GM18870 (cell line): ENCODE results near the gene GRK2.
A peak's percentile ranks its signal among the peaks of the same experiment; 100 is the strongest.

ENCODE experiments used
- ATAC-seq: cut with Tn5 transposase; IDR thresholded peaks from one replicate; pipeline ENCODE4 v1.9.1; 2021; ENCODE audit warnings: moderate library complexity; ENCODE audit not compliant: unreplicated experiment

Gene GRK2

GRCh38 chr11:67269401-67270255 lies 3.4 kb downstream of the GRK2 start:
- no peak for ATAC-seq

DNA sequence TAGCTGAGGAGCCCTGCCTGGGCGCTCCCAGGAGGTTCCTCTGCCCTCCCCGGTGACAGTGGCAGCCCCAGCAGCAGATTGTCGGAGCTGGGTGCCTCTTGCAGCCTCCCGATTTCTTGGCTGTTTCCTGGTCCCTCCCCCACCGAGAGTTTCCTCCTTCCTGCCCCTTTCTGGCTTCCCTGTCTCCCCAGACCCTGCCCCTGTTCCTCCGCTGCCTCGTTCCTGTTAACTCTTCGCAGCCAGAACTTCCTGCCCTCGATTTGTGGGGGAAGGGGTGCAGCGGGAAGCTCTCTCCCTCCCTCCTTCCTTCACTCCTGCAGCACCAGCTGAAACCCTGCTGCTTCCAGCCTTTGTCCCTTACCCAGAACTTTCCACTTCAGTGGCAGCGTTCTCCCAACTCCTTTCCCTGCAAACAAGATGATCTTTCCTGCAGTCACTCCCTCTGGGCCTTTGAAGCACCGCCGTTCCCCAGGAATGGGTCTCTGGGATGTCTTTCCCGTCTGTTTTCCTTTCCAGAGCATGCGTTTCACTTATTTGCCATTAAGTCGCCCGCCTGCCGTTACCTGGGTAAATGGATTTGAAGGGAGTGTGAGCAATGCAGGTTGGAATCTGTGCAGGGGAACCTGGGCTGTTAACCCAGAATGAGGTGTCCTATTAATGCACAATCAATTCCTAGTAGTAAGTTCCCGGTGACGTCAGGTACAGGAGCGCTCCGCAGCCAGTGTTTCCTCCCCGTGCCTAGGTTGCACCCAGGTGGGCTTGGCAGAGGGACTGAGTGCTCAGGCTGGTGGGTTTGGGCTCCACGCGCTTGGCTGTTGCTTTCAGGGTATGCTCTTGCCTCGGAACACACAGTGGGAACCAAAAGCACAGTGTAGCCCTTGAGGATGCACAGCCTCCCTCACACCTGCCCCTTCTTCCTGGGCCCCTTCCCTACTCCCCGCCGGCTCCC lies 4.3 kb downstream of the GRK2 start:
- ATAC-seq, result no peak

GRCh38 chr11:67271205-67271540 lies 4.9 kb downstream of the GRK2 start:
- ATAC-seq, result no peak

GRCh38 chr11:67271541-67272284 lies 5.4 kb downstream of the GRK2 start:
- ATAC-seq, result no peak

DNA sequence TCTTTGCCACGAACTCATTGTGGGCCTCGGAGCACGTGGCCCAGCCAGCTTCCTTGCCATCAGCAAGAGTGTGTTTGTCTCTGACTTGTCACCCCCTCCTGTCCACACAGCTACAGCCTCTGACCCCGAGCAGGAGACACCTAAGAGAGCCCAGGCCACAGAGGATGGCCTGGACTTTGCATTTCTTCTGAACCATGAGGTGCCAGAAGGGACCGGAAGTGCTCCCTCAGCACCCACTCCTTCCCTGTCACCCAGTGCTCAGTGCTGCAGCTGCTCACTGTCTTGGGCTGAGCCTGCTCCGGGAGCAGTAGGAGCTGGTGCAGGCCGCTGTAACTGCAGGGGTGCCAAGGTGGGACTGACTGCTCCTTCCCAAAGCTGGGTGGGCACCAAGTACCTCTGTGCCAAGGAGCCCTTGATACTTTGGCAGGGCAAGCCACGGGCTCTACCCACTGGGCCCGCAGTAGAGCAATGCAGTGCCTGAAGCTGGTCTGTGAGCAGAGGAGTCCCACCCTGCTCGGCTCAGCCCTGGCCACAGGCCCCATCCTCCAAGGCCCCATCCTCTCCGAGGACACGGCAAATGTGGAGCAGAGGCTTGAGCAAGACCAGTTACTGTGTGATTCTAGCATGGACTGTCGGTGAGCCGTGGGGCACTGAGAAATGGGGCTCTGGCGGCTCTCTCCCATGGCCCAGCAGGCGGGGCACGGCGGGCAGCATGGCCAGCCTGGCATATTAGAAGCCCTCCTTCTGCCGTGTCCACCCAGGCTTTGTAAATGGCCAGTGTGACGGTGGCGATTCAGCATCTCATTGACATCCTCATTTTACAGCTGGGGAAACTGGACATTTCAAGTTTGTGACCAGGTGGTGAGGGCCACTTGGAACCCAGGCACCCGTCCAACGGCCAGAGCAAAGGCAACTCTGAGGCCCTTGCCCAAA lies 6.3 kb downstream of the GRK2 start:
- no peak for ATAC-seq

GRCh38 chr11:67273260-67273990 lies 7.2 kb downstream of the GRK2 start:
- no peak for ATAC-seq

GRCh38 chr11:67274768-67275605 lies 8.7 kb downstream of the GRK2 start:
- no peak for ATAC-seq

- no peak for ATAC-seq
Observed at GRCh38 chr11:67275606-67276409, 9.5 kb downstream of the GRK2 start.

GRCh38 chr11:67276781-67277230 lies 10.5 kb downstream of the GRK2 start:
- no peak for ATAC-seq

- peak; percentile 63 for ATAC-seq
Observed at GRCh38 chr11:67277231-67277961, 11.1 kb downstream of the GRK2 start.

DNA sequence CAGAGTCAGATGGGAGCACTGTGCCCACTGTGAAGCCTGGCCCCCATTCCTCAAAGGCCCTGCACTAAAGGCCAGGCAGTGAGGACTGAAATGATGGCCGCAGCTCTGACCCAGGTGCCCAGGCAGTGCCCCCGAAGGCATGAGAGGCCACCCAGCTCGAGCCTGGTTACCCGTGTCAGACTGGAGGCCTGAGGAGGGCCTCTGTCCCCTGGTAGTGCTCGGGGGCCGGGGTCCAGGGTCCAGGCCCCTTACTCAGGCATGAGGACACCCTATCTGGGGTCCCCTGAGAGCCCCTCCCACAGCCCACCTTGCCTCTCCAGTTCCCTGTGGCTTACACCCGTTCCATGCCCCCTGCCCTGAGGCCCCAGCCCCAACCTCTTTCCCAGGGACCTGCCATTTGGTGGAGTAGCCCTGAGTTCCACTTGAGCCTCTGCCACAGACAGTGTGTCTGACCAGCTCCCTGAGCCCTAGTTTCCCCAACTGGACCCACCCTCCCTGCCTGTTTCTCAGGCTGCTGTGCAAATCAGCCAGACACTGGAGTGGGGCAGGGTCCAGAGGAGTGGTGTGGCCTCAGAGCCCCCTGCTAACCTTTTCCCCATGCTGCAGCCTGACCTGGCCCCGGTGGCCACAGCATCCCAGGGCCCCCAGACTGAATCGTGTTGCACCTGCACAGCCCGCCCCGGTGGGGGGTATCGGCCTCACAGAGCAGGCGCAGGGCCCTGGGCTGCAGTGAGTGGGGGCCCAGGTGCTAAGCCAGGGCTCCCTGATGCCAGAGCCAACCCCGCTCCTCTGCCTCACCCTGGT lies 12.1 kb downstream of the GRK2 start:
- ATAC-seq, result no peak

DNA sequence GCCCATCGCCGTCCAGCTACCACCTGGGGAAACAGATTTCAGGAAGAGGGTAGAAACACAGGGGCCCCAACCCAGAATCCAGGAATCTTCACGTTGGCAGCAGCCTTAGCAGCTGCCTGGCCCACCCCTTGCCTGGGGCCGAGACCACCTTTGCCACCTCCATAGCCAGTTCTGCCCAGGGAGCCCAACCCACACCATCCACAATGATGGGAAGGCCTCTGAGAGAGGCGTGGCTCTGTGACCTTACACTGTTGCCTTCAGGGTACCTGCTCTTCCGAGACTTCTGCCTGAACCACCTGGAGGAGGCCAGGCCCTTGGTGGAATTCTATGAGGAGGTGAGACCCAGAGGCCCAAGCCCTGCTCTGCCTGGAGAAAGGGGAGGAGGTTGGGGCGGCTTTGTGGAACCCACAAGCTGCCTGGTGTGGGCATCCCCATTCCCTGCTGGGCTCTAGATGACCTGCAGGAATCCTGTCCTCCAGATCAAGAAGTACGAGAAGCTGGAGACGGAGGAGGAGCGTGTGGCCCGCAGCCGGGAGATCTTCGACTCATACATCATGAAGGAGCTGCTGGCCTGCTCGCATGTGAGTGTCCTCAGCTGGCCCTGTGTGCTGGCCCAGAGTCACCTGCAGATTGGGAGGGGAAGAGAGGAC lies 12.8 kb downstream of the GRK2 start:
- ATAC-seq, result no peak

GRCh38 chr11:67279589-67280340 lies 13.5 kb downstream of the GRK2 start:
- ATAC-seq, result no peak

DNA sequence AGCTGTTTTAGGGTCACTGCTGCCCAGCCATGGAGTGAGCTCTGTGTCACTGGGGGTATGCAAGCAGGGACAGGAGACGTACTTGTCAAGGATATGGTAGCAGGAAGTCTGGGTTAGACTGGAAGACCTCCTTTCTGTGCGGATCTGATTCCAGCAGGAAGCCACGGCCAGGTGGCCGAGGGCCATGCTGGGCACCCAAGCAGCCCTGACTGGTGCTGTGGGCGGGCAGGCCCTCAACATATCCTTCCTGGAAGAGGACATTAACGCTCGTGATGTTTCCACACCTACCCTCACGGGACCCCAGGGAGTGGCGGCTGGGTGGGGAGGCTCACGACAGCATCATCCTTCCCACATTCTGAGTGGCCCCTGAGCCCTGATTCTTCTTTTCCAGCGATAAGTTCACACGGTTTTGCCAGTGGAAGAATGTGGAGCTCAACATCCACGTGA lies 14.1 kb downstream of the GRK2 start:
- no peak for ATAC-seq
